Astrocyte (in vitro differentiated cells and primary cell): ENCODE measurements around the gene FRRS1.

Experiments
- CTCF ChIP-seq: IDR thresholded peaks from 2 replicates; pipeline ENCODE4 v1.5.1; 2011; ENCODE audit warnings: low read depth, mild to moderate bottlenecking, inconsistent platforms, low read length, moderate library complexity; ENCODE audit not compliant: insufficient read depth
- EZH2 ChIP-seq: IDR thresholded peaks from 2 replicates; pipeline ENCODE4 v1.6.1; 2012; ENCODE audit warnings: mild to moderate bottlenecking, low read length, inconsistent platforms; ENCODE audit not compliant: insufficient read depth

GRCh38 chr1:99759518-99760160, 6.8 kb downstream of the FRRS1 start:
- TF ChIP-seq CTCF (no peak), EZH2 (no peak)
